Measurements from ENCODE around the gene MED27. TPM values are rescaled to one million over a fixed set of nuclear protein-coding genes. Genes with fewer than 3 reads are reported as not detected.
"Not testable (repeated sequence)": the region's sequence is repeated elsewhere in the genome, so short reads cannot be mapped to it uniquely, and the experiment has no call there.

MED27 gene
- total RNA-seq, 4 donors from 2014 or later, result 8.2 to 18.9 (median 11.8) TPM

GRCh38 chr9:132011309-132011708, 68.4 kb downstream of the MED27 start:
- no peak for TF ChIP-seq CTCF (IDR thresholded peaks at IDR 0.05)
- no peak for TF ChIP-seq POLR2A (IDR thresholded peaks at IDR 0.05)
- TF ChIP-seq EP300 (IDR thresholded peaks at IDR 0.05), result no peak
- Histone ChIP-seq H3K27ac (no peak overlapping the region), H3K4me3 (no peak overlapping the region), H3K9me3 (no peaks in the 10 kb centered on the region), H3K36me3 (peaks cover 0 to 13% (median 0%) of the 10 kb centered on the region in 3 donors), H3K27me3 (no peaks in the 10 kb centered on the region), H3K4me1 (peaks cover 0 to 13% (median 4%) of the 10 kb centered on the region in 4 donors)
- WGBS, 2 donors, result 97 to 98% methylated on average over 2 of the region's 2 CpGs
- no peak for DNase-seq (ENCODE audit: low spot score in 2 of 2)

GRCh38 chr9:132010201-132010600, 69.5 kb downstream of the MED27 start:
- H3K27me3 ChIP-seq; DNase-seq (ENCODE audit: low spot score in 2 of 2); H3K27ac ChIP-seq; H3K9me3 ChIP-seq; H3K4me3 ChIP-seq: not testable (repeated sequence)
- Histone ChIP-seq H3K4me1 (peaks cover 0 to 23% (median 8%) of the 10 kb centered on the region in 4 donors), H3K36me3 (peaks cover 0 to 13% (median 0%) of the 10 kb centered on the region in 3 donors)
- WGBS, 2 donors, result 92 to 97% methylated on average over 2 of the region's 2 CpGs

- H3K27ac ChIP-seq, result no peak overlapping the region
- H3K36me3 ChIP-seq, result peaks cover 0 to 13% (median 0%) of the 10 kb centered on the region in 3 donors
- DNase-seq (ENCODE audit: low spot score in 2 of 2), result no peak
- TF ChIP-seq POLR2A (IDR thresholded peaks at IDR 0.05) (no peak), EP300 (IDR thresholded peaks at IDR 0.05) (no peak)
- 88 to 89% methylated on average over 12 of the region's 12 CpGs for WGBS, 2 donors
- H3K4me3 ChIP-seq, result no peak overlapping the region
- no peaks in the 10 kb centered on the region for H3K9me3 ChIP-seq
- H3K27me3 ChIP-seq, result no peaks in the 10 kb centered on the region
- peaks cover 0 to 23% (median 8%) of the 10 kb centered on the region in 4 donors for H3K4me1 ChIP-seq
These were observed 70.5 kb downstream of the MED27 start for GRCh38 chr9:132008855-132009812.

- Histone ChIP-seq H3K36me3 (peaks cover 0 to 11% (median 0%) of the 10 kb centered on the region in 3 donors), H3K4me1 (peaks cover 0 to 23% (median 8%) of the 10 kb centered on the region in 4 donors), H3K27me3 (no peaks in the 10 kb centered on the region), H3K4me3 (no peak overlapping the region), H3K9me3 (no peaks in the 10 kb centered on the region), H3K27ac (no peak overlapping the region)
- TF ChIP-seq CTCF (IDR thresholded peaks at IDR 0.05), result no peak
- TF ChIP-seq POLR2A (IDR thresholded peaks at IDR 0.05), result no peak
- TF ChIP-seq EP300 (IDR thresholded peaks at IDR 0.05), result no peak
- no peak for DNase-seq (ENCODE audit: low spot score in 2 of 2)
- 60 to 65% methylated on average over 8 of the region's 8 CpGs for WGBS, 2 donors
These were observed 71.4 kb downstream of the MED27 start for GRCh38 chr9:132008184-132008803.

GRCh38 chr9:132007371-132008025, 72.2 kb downstream of the MED27 start:
- DNase-seq (ENCODE audit: low spot score in 2 of 2), result no peak
- Histone ChIP-seq H3K27me3 (no peaks in the 10 kb centered on the region), H3K4me3 (no peak overlapping the region), H3K9me3 (no peaks in the 10 kb centered on the region), H3K4me1 (peaks cover 0 to 23% (median 8%) of the 10 kb centered on the region in 4 donors), H3K36me3 (peaks cover 0 to 3% (median 0%) of the 10 kb centered on the region in 3 donors), H3K27ac (no peak overlapping the region)
- WGBS, 2 donors, result 79 to 80% methylated on average over 5 of the region's 5 CpGs
- TF ChIP-seq CTCF (IDR thresholded peaks at IDR 0.05) (no peak), EP300 (IDR thresholded peaks at IDR 0.05) (no peak), POLR2A (IDR thresholded peaks at IDR 0.05) (no peak)
